LNCAP (cell line): ENCODE data around the gene ASCC1.

Experiments used
- CTCF ChIP-seq: fragments of 450-650 bp; IDR thresholded peaks from 2 replicates; pipeline ENCODE4 v1.5.1; 2017; ENCODE audit warnings: mild to moderate bottlenecking

ASCC1 gene

GRCh38 chr10:72253578-72253977 lies 37.5 kb upstream of the ASCC1 start:
- TF ChIP-seq CTCF: no peak

GRCh38 chr10:72252972-72253371 lies 36.9 kb upstream of the ASCC1 start:
- no peak for TF ChIP-seq CTCF

GRCh38 chr10:72251635-72252034 lies 35.6 kb upstream of the ASCC1 start:
- TF ChIP-seq CTCF: no peak

- TF ChIP-seq CTCF: no peak
Measured at GRCh38 chr10:72250666-72251065, 34.6 kb upstream of the ASCC1 start.

GRCh38 chr10:72248468-72249151 lies 32.5 kb upstream of the ASCC1 start:
- TF ChIP-seq CTCF: no peak

- TF ChIP-seq CTCF: no peak
Measured at GRCh38 chr10:72245949-72246525, 30.0 kb upstream of the ASCC1 start.

GRCh38 chr10:72244573-72245038 lies 28.5 kb upstream of the ASCC1 start:
- no peak for TF ChIP-seq CTCF
